Hepatocyte (in vitro differentiated cells): ENCODE data around the gene RPA3.

ENCODE experiments used
- EZH2 ChIP-seq: fragments of 200-600 bp; sonication (generic); IDR thresholded peaks from 2 replicates; pipeline ENCODE4 v1.6.1; 2016; ENCODE audit warnings: antibody characterized with exemption, mild to moderate bottlenecking, borderline replicate concordance
- EZH2phosphoT487 ChIP-seq: fragments of 200-600 bp; sonication (generic); IDR thresholded peaks from one replicate; pipeline ENCODE4 v1.6.1; 2018; ENCODE audit warnings: antibody characterized with exemption, mild to moderate bottlenecking, low read depth, moderate library complexity; ENCODE audit not compliant: unreplicated experiment, severe bottlenecking
- TF ChIP-seq, protein P1 (sequence below): fragments of 200-600 bp; sonication (generic); IDR thresholded peaks from 2 replicates; pipeline ENCODE4 v1.5.1; 2016; ENCODE audit warnings: antibody characterized with exemption, mild to moderate bottlenecking; ENCODE audit not compliant: poor library complexity

DNA sequence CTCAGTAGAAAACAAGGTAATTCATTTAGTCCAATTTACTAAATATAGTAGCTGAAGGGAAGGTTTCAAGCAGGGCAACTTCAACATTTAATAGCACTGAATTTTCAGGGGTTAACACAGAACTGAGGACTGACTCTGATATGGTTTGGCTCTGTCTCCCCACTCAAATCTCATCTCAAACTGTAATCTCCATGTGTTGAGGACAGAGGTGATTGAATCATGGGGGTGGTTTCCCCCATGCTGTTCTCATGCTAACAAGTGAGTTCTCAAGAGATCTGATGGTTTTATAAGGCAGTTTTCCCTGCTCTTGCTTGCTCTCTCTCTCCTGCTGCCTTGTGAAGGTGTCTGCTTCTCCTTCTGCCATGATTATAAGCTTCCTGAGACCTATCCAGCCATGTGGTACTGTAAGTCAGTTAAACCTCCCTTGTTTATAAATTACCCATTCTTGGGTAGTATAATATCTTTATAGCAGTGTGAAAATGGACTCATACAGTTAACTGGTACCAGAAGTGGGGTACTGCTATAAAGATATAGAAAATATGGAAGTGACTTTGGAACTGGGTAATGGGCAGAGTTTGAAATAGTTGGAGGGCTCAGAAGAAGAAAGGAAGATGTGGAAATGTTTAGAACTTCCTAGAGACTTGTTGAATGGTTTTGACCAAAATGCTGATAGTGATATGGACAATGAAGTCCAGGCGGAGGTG, 87.6 kb downstream of the RPA3 start:
- TF ChIP-seq EZH2 (no peak), EZH2phosphoT487 (no peak)
- TF ChIP-seq, protein P1, sequence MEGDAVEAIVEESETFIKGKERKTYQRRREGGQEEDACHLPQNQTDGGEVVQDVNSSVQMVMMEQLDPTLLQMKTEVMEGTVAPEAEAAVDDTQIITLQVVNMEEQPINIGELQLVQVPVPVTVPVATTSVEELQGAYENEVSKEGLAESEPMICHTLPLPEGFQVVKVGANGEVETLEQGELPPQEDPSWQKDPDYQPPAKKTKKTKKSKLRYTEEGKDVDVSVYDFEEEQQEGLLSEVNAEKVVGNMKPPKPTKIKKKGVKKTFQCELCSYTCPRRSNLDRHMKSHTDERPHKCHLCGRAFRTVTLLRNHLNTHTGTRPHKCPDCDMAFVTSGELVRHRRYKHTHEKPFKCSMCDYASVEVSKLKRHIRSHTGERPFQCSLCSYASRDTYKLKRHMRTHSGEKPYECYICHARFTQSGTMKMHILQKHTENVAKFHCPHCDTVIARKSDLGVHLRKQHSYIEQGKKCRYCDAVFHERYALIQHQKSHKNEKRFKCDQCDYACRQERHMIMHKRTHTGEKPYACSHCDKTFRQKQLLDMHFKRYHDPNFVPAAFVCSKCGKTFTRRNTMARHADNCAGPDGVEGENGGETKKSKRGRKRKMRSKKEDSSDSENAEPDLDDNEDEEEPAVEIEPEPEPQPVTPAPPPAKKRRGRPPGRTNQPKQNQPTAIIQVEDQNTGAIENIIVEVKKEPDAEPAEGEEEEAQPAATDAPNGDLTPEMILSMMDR, result no peak
